Naive thymus-derived CD8-positive, alpha-beta T cell (primary cell): Measurements from ENCODE around the gene LRRC4C. TPM values are rescaled to one million over a fixed set of nuclear protein-coding genes. Genes with fewer than 3 reads are reported as not detected.

Experiments
- ATAC-seq, 2 donors: fragments of 150-1000 bp; cut with Tn5 transposase in 1 of 2; sonication (Bioruptor Pico), chemical (Tn5 transposase) in 1 of 2; 1 replicate in 1 of 2; 2 replicates in 1 of 2; pipeline ENCODE4 v1.10.0; 2021; ENCODE audit warnings: mild to moderate bottlenecking in 2 of 2, moderate library complexity in 2 of 2
- POLR2A ChIA-PET: fragments of 350-600 bp; sonication (Branson Sonifier 250); formaldehyde crosslinking; loops from one replicate; lab custom pipeline; 2021; ENCODE audit warnings: antibody characterized with exemption; lab: Charles Lee
- DNase-seq, 10 donors: peaks; one replicate each; pipeline versions ENCODE4 v3.0.0 to v3.0.0-alpha.2; 2020 to 2022
- H3K27ac Mint-ChIP-seq, 10 donors: one replicate each; pipeline ENCODE4 v1.8.0; 2020 to 2022; ENCODE audit warnings: mild to moderate bottlenecking in 10 of 10, mixed read lengths in 10 of 10, moderate library complexity in 4 of 10, inconsistent platforms in 1 of 10
- H3K27me3 Mint-ChIP-seq, 5 donors: one replicate each; pipeline ENCODE4 v1.8.0; 2021 to 2022; ENCODE audit warnings: mixed read lengths in 5 of 5
- H3K36me3 Mint-ChIP-seq, 3 donors: one replicate each; pipeline ENCODE4 v1.8.0; 2020 to 2022; ENCODE audit warnings: mixed read lengths in 3 of 3, mild to moderate bottlenecking in 2 of 3, inconsistent platforms in 1 of 3
- H3K4me1 Mint-ChIP-seq, 4 donors: one replicate each; pipeline ENCODE4 v1.8.0; 2021 to 2022; ENCODE audit warnings: mixed read lengths in 4 of 4
- H3K4me3 Mint-ChIP-seq, 10 donors: one replicate each; pipeline ENCODE4 v1.8.0; 2020 to 2022; ENCODE audit warnings: mild to moderate bottlenecking in 10 of 10, mixed read lengths in 10 of 10, moderate library complexity in 6 of 10, inconsistent platforms in 1 of 10
- H3K9me3 Mint-ChIP-seq, 9 donors: one replicate each; pipeline ENCODE4 v1.8.0; 2020 to 2022; ENCODE audit warnings: mixed read lengths in 9 of 9, mild to moderate bottlenecking in 3 of 9, inconsistent platforms in 1 of 9, moderate library complexity in 1 of 9
- polyA plus RNA-seq, 3 donors: library from polyadenylated mRNA; unstranded; fragments of 300-500 nt; fragmentation: Illumina TruSeq; gene quantifications; one replicate each; pipeline ENCODE4 v1.2.3, GENCODE V29; 2021
- total RNA-seq, 8 experiments: library from RNA in 2 of 8; stranded (reverse) in 2 of 8; gene quantifications; one replicate each; pipeline ENCODE4 v1.2.3 and lab custom pipeline; 2021 to 2026

Gene LRRC4C
- total and polyA plus RNA-seq, 5 experiments from 2014 or later, result not detected

GRCh38 chr11:40825201-40825834 lies 634.1 kb downstream of the LRRC4C start:
- POLR2A ChIA-PET, result no interaction called here
- H3K4me1 Mint-ChIP-seq, result no peaks in the 10 kb centered on the region

GRCh38 chr11:40819230-40819629 lies 640.2 kb downstream of the LRRC4C start:
- Mint-ChIP-seq H3K4me3 (no peak overlapping the region), H3K4me1 (no peaks in the 10 kb centered on the region), H3K27ac (no peak overlapping the region), H3K27me3 (no peaks in the 10 kb centered on the region), H3K36me3 (no peaks in the 10 kb centered on the region), H3K9me3 (peaks cover 5 to 48% (median 20%) of the 10 kb centered on the region in 9 donors)
- ATAC-seq (no peak), DNase-seq (no peak)
- POLR2A ChIA-PET, result no interaction called here

More at GRCh38 chr11:40825201-40825834, 634.1 kb downstream of the LRRC4C start:
- Mint-ChIP-seq H3K27ac (no peak overlapping the region), H3K9me3 (peaks cover 2 to 49% (median 13%) of the 10 kb centered on the region in 9 donors), H3K27me3 (no peaks in the 10 kb centered on the region), H3K4me3 (no peak overlapping the region), H3K36me3 (peaks cover 0 to 9% (median 0%) of the 10 kb centered on the region in 3 donors)
- no peak for ATAC-seq
- DNase-seq, result no peak

DNA sequence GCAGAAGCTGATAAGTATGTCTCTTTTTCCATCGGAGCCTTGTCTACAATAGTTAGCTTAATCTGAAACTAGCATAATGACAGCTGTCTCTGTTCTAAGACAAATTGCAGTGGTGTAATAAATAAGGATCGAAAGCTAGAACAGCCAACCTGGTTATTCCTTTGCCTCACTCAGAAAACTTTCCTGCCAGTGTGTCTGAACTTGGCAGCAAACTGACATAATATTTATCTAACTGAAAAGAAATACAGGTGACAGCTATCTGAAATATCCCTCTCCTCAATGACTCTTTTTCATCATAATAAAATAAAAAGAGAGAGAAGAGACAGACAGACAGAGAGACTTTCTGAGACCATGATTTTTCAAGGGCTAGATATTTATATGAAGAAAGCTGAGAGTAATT lies 642.5 kb downstream of the LRRC4C start:
- Mint-ChIP-seq H3K4me3 (no peak overlapping the region), H3K4me1 (no peaks in the 10 kb centered on the region), H3K27ac (no peak overlapping the region), H3K9me3 (peaks cover 4 to 48% (median 15%) of the 10 kb centered on the region in 9 donors), H3K36me3 (no peaks in the 10 kb centered on the region), H3K27me3 (no peaks in the 10 kb centered on the region)
- ATAC-seq, result no peak
- no peak for DNase-seq
- POLR2A ChIA-PET, result no interaction called here

- POLR2A ChIA-PET, result no interaction called here
- Mint-ChIP-seq H3K27ac (no peak overlapping the region), H3K9me3 (peaks cover 0 to 40% (median 22%) of the 10 kb centered on the region in 9 donors), H3K36me3 (no peaks in the 10 kb centered on the region), H3K4me3 (no peak overlapping the region), H3K27me3 (no peaks in the 10 kb centered on the region), H3K4me1 (no peaks in the 10 kb centered on the region)
- DNase-seq, result no peak
- no peak for ATAC-seq
These were observed 661.5 kb downstream of the LRRC4C start for GRCh38 chr11:40797981-40798380.

GRCh38 chr11:40787224-40787623 lies 672.2 kb downstream of the LRRC4C start:
- POLR2A ChIA-PET, result no interaction called here
- ATAC-seq (no peak), DNase-seq (no peak)
- H3K9me3 Mint-ChIP-seq, result peaks cover 7 to 51% (median 15%) of the 10 kb centered on the region in 9 donors
- no peak overlapping the region for H3K27ac Mint-ChIP-seq
- no peak overlapping the region for H3K4me3 Mint-ChIP-seq
- no peaks in the 10 kb centered on the region for H3K27me3 Mint-ChIP-seq
- peaks cover 0 to 9% (median 0%) of the 10 kb centered on the region in 3 donors for H3K36me3 Mint-ChIP-seq
- no peaks in the 10 kb centered on the region for H3K4me1 Mint-ChIP-seq

DNA sequence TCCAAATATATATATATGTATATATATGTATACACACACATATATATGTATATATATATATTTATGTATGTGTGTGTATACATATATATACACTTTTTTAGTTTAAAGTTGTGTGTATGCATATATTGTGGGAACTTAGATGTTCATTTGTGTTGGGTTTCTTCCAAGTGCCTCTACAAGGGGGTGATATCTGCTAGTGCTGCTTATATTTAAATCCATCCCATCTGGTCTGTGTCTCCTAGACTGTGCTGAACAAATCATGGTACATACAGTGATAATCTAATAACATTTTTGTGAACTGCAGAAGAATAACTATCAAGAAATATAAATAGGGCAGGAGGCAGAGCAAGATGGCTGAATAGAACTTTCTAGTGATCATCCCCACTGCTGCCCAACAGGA lies 696.4 kb downstream of the LRRC4C start:
- POLR2A ChIA-PET, result no interaction called here

DNA sequence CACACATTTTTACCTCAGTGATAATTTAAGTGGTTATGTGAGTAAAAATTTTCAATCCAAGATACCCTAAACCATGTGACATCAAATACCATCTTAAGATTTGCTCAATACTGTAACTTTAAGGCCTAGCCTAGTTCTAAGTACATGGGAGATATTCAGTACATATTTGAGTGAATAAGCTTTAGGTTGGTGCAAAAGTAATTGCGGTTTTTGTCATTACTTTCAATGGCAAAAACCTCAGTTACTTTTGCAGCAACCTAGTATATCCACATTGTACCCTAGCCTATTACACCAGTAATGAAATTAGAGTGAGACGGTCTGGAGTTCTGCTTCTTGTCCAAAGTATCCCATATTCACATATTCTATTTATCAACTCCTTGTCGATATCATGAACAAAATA lies 700.1 kb downstream of the LRRC4C start:
- DNase-seq (no peak), ATAC-seq (no peak)
- H3K27ac Mint-ChIP-seq, result no peak overlapping the region
- H3K4me3 Mint-ChIP-seq, result no peak overlapping the region
- H3K27me3 Mint-ChIP-seq, result no peaks in the 10 kb centered on the region
- POLR2A ChIA-PET, result no interaction called here
- no peaks in the 10 kb centered on the region for H3K36me3 Mint-ChIP-seq
- H3K4me1 Mint-ChIP-seq, result no peaks in the 10 kb centered on the region
- H3K9me3 Mint-ChIP-seq, result peaks cover 2 to 27% (median 14%) of the 10 kb centered on the region in 9 donors

More for the DNA sequence above, 696.4 kb downstream of the LRRC4C start:
- H3K9me3 Mint-ChIP-seq, result peaks cover 5 to 34% (median 14%) of the 10 kb centered on the region in 9 donors
- H3K4me3 Mint-ChIP-seq, result no peak overlapping the region
- no peaks in the 10 kb centered on the region for H3K27me3 Mint-ChIP-seq
- ATAC-seq (no peak), DNase-seq (no peak)
- no peaks in the 10 kb centered on the region for H3K4me1 Mint-ChIP-seq
- peaks cover 0 to 10% (median 0%) of the 10 kb centered on the region in 3 donors for H3K36me3 Mint-ChIP-seq
- no peak overlapping the region for H3K27ac Mint-ChIP-seq

DNA sequence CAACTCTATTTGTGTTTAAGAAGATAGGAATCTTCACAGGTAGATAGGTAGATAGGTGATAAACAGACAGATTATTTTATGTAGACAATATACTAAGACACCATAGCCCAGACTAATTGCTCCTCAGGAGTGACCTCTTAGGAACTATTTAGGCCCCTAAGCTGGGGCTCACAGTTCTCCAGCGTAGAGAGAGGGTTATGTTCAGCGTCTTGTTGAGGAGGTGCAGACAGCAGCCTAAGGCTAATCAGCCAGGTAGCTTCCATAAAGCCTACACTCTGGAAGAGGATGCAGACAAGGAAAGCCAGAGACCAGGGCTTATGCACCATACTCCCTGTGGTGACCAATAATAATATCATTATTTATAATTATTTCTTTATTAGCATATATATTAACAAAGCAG lies 705.2 kb downstream of the LRRC4C start:
- POLR2A ChIA-PET, result no interaction called here
- H3K36me3 Mint-ChIP-seq, result no peaks in the 10 kb centered on the region
- H3K27ac Mint-ChIP-seq, result no peak overlapping the region
- ATAC-seq, result no peak
- H3K27me3 Mint-ChIP-seq, result no peaks in the 10 kb centered on the region
- DNase-seq, result no peak
- H3K9me3 Mint-ChIP-seq, result peaks cover 0 to 39% (median 16%) of the 10 kb centered on the region in 9 donors
- H3K4me3 Mint-ChIP-seq, result no peak overlapping the region
- no peaks in the 10 kb centered on the region for H3K4me1 Mint-ChIP-seq

- H3K27ac Mint-ChIP-seq, result no peak overlapping the region
- DNase-seq, result no peak
These were observed 713.2 kb downstream of the LRRC4C start for GRCh38 chr11:40746282-40746681.

GRCh38 chr11:40732132-40732531 lies 727.3 kb downstream of the LRRC4C start:
- no peak overlapping the region for H3K27ac Mint-ChIP-seq
- H3K4me1 Mint-ChIP-seq, result no peaks in the 10 kb centered on the region

More at GRCh38 chr11:40746282-40746681, 713.2 kb downstream of the LRRC4C start:
- Mint-ChIP-seq H3K4me3 (no peak overlapping the region), H3K27me3 (no peaks in the 10 kb centered on the region), H3K4me1 (no peaks in the 10 kb centered on the region), H3K9me3 (peaks cover 10 to 46% (median 26%) of the 10 kb centered on the region in 9 donors), H3K36me3 (peaks cover 0 to 10% (median 0%) of the 10 kb centered on the region in 3 donors)
- no peak for ATAC-seq
- POLR2A ChIA-PET, result no interaction called here

DNA sequence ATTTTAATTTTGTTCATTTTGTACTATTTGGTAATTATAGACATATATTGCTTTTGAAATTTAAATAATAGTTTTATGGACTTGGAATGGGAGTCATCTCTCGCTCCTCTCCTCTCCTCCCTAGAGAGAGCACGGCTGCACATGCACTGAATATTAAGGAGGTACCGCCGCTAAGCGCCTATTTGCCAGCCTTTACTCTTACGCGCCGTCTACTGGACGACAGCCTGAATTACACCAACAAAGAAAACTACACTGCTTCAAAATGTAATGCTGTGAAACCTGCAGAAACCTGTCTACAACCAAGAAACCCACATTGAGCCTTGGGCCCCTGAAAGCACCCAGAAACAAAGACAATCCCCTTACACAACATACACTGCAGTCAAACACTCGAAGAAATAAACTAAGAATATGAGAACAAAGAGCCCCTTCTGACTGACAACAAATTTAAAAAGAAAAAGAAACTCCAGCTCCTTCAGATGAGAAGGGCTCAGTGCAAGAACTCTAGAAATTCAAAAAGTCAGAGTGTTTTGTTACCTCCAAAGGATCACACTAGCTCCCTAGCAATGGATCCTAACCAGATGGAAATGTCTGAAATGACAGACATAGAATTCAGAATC lies 737.2 kb downstream of the LRRC4C start:
- ATAC-seq (no peak), DNase-seq (no peak)
- POLR2A ChIA-PET, result no interaction called here
- H3K4me1 Mint-ChIP-seq, result no peaks in the 10 kb centered on the region
- H3K4me3 Mint-ChIP-seq, result no peak overlapping the region
- H3K9me3 Mint-ChIP-seq, result peaks cover 8 to 62% (median 20%) of the 10 kb centered on the region in 9 donors
- peaks cover 0 to 8% (median 0%) of the 10 kb centered on the region in 3 donors for H3K36me3 Mint-ChIP-seq
- no peak overlapping the region for H3K27ac Mint-ChIP-seq
- no peaks in the 10 kb centered on the region for H3K27me3 Mint-ChIP-seq

More at GRCh38 chr11:40732132-40732531, 727.3 kb downstream of the LRRC4C start:
- DNase-seq (no peak), ATAC-seq (no peak)
- Mint-ChIP-seq H3K36me3 (peaks cover 0 to 15% (median 0%) of the 10 kb centered on the region in 3 donors), H3K4me3 (no peak overlapping the region), H3K27me3 (no peaks in the 10 kb centered on the region), H3K9me3 (peaks cover 13 to 50% (median 19%) of the 10 kb centered on the region in 9 donors)
- POLR2A ChIA-PET, result no interaction called here

DNA sequence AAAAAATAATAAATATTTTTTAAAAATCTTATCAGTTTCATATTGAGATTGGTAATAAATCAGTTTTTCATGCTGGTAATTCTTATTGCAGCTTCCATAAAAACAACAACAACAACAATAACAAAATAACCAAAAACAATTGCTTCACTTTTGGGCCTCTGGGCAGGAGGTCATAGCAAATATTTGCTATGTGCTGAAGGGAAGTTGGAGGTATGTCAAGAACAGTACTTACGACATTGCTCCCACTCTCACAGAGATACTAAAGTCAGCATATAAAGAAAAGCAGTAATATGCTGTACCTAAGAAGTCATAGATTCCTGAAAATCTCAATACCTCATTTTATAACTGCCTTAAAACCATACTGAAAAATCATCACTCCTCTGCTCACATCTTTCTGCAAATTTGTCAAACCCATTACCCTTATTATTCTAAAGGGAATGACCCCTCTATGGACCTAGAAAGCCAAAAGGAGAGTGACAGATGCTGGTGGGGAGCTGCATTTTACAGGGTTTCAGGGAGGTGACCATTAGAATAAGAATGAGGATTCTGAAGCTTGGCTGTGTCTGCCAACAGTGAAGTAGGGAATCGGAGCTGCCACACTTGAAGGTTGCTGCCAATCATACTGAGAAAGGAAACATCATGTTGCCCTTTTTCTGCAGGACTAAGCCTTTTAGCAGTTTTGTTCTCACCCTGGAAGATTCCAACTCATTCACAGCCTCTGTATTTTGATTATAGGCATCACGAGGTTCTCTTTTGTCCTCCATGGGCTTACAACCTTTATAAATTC lies 742.9 kb downstream of the LRRC4C start:
- Mint-ChIP-seq H3K27ac (no peak overlapping the region), H3K9me3 (peaks cover 0 to 29% (median 11%) of the 10 kb centered on the region in 9 donors), H3K27me3 (no peaks in the 10 kb centered on the region), H3K4me3 (no peak overlapping the region), H3K4me1 (no peaks in the 10 kb centered on the region), H3K36me3 (peaks cover 0 to 8% (median 0%) of the 10 kb centered on the region in 3 donors)
- POLR2A ChIA-PET, result no interaction called here
- ATAC-seq (no peak), DNase-seq (no peak)

- H3K9me3 Mint-ChIP-seq, result peaks cover 2 to 47% (median 11%) of the 10 kb centered on the region in 9 donors
- POLR2A ChIA-PET, result no interaction called here
These were observed 746.4 kb downstream of the LRRC4C start for GRCh38 chr11:40713083-40713482.

More at GRCh38 chr11:40713083-40713482, 746.4 kb downstream of the LRRC4C start:
- Mint-ChIP-seq H3K4me3 (no peak overlapping the region), H3K27ac (no peak overlapping the region), H3K4me1 (no peaks in the 10 kb centered on the region), H3K27me3 (no peaks in the 10 kb centered on the region), H3K36me3 (no peaks in the 10 kb centered on the region)
- no peak for ATAC-seq
- no peak for DNase-seq
